Neural progenitor cell (in vitro differentiated cells): ENCODE measurements around the gene LDHD. TPM values are rescaled to one million over a fixed set of nuclear protein-coding genes. Genes with fewer than 3 reads are reported as not detected.

Experiments
- DNase-seq: peaks from one replicate; pipeline ENCODE4 v3.0.0-alpha.2; 2016; ENCODE audit warnings: low spot score
- H2AFZ ChIP-seq: fragments of 200-600 bp; sonication (generic); replicated peaks from 2 replicates; pipeline ENCODE4 v1.6.1; 2016; ENCODE audit warnings: antibody characterized with exemption
- H3F3A ChIP-seq: fragments of 200-600 bp; sonication (generic); 2 replicates; pipeline ENCODE4 v1.6.1; 2016; ENCODE audit warnings: antibody characterized with exemption, low read depth
- H3K27ac ChIP-seq: fragments of 200-600 bp; sonication (generic); 2 replicates; pipeline ENCODE4 v1.5.1; 2016; ENCODE audit warnings: mild to moderate bottlenecking
- H3K27me3 ChIP-seq: fragments of 200-600 bp; sonication (generic); 2 replicates; pipeline ENCODE4 v1.6.1; 2016; ENCODE audit warnings: mild to moderate bottlenecking, moderate library complexity
- H3K36me3 ChIP-seq: fragments of 200-600 bp; sonication (generic); 2 replicates; pipeline ENCODE4 v1.5.1; 2016
- H3K4me1 ChIP-seq: fragments of 200-600 bp; sonication (generic); 2 replicates; pipeline ENCODE4 v1.6.1; 2016; ENCODE audit warnings: mixed run types
- H3K4me2 ChIP-seq: fragments of 200-600 bp; sonication (generic); 2 replicates; pipeline ENCODE4 v1.6.1; 2016
- H3K4me3 ChIP-seq: fragments of 200-600 bp; sonication (generic); 2 replicates; pipeline ENCODE4 v1.5.1; 2016
- H3K79me2 ChIP-seq: fragments of 200-600 bp; sonication (generic); 2 replicates; pipeline ENCODE4 v1.6.1; 2016; ENCODE audit warnings: low read depth
- H3K9ac ChIP-seq: fragments of 200-600 bp; sonication (generic); 2 replicates; pipeline ENCODE4 v1.6.1; 2016
- H3K9me3 ChIP-seq: fragments of 200-600 bp; sonication (generic); 2 replicates; pipeline ENCODE4 v1.5.1; 2016; ENCODE audit warnings: low read depth
- H4K20me1 ChIP-seq: fragments of 200-600 bp; sonication (generic); 2 replicates; pipeline ENCODE4 v1.6.1; 2016; ENCODE audit warnings: low read depth
- H3K27ac Mint-ChIP-seq: 3 replicates; pipeline ENCODE4 v1.8.0; 2021; ENCODE audit warnings: mixed read lengths
- H3K27me3 Mint-ChIP-seq: 2 replicates; pipeline ENCODE4 v1.8.0; 2022; ENCODE audit warnings: low read depth, mild to moderate bottlenecking, inconsistent platforms, moderate library complexity, mixed read lengths; ENCODE audit not compliant: insufficient read depth
- H3K36me3 Mint-ChIP-seq: 3 replicates; pipeline ENCODE4 v1.8.0; 2021; ENCODE audit warnings: mixed read lengths
- H3K4me1 Mint-ChIP-seq: 3 replicates; pipeline ENCODE4 v1.8.0; 2021; ENCODE audit warnings: mixed read lengths
- H3K4me3 Mint-ChIP-seq: 3 replicates; pipeline ENCODE4 v1.8.0; 2021; ENCODE audit warnings: mild to moderate bottlenecking, moderate library complexity, mixed read lengths
- H3K9me3 Mint-ChIP-seq: 3 replicates; pipeline ENCODE4 v1.8.0; 2020; ENCODE audit warnings: mixed read lengths
- EZH2 ChIP-seq: fragments of 200-600 bp; sonication (generic); IDR thresholded peaks from 2 replicates; pipeline ENCODE4 v1.6.1; 2017; ENCODE audit warnings: antibody characterized with exemption, mild to moderate bottlenecking, moderate library complexity
- EZH2phosphoT487 ChIP-seq: fragments of 200-600 bp; sonication (generic); IDR thresholded peaks from 2 replicates; pipeline ENCODE4 v1.6.1; 2017; ENCODE audit warnings: antibody characterized with exemption
- total RNA-seq: library from RNA; depleted of rRNA; stranded (reverse); fragments of >200 nt; gene quantifications from 2 replicates; pipeline ENCODE4 v1.2.3, GENCODE V29; 2015; ENCODE audit warnings: low replicate concordance
- TF ChIP-seq, protein P1 (sequence below): fragments of 200-600 bp; sonication (generic); IDR thresholded peaks from 2 replicates; pipeline ENCODE4 v1.5.1; 2017; ENCODE audit warnings: antibody characterized with exemption, mild to moderate bottlenecking

LDHD gene
- total RNA-seq, 1 donor from 2014 or later: 0.60 TPM

DNA sequence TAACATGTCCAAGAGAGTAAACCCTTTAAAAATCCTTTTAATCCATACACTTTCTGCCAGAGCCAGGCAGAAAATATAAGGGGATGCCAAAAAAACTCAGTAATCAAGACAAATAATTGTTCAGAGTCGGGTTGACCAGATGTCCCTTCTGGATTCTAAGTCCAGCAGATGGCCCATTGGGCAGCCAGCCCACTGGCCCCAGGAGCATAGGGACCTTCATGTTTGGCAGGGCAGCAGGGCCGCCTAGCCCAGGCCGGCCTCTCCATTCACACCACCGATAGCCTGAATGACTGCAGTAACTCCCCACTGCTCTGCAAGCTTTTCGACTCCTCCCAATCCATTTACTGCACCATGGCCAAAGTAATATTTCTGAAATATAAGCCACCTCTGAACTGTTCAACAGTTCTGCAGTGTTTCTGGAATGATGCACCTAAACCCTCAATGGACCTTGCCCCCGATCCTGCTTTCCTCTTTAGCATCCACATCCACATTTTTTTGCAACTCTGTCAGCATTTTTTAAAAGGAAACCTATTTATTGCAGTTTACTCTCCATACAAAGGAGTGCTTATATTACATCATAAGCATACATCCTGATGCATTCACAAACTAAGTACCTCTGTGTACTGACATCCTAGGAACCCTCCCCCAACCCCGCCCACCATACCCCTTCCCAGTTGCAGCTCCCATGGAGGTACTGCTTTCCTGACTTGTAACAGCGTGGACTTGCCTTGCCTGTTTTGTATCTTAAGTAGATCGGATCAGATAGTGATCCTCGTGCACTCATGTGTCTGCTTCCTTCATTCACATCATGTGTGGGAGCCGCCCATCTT, 46.4 kb downstream of the LDHD start:
- Histone ChIP-seq H4K20me1 (peaks cover 51% of the 10 kb centered on the region), H2AFZ (no peak overlapping the region), H3K9me3 (no peaks in the 10 kb centered on the region), H3K9ac (no peak overlapping the region), H3K79me2 (peaks cover 99% of the 10 kb centered on the region), H3K27me3 (no peaks in the 10 kb centered on the region), H3K4me1 (peaks cover 9% of the 10 kb centered on the region), H3K4me2 (no peak overlapping the region), H3F3A (peaks cover 2% of the 10 kb centered on the region), H3K36me3 (no peaks in the 10 kb centered on the region), H3K27ac (no peak overlapping the region), H3K4me3 (no peak overlapping the region)
- Mint-ChIP-seq H3K36me3 (peaks cover 7% of the 10 kb centered on the region), H3K9me3 (no peaks in the 10 kb centered on the region), H3K4me3 (no peak overlapping the region), H3K27me3 (no peaks in the 10 kb centered on the region), H3K27ac (no peak overlapping the region), H3K4me1 (peaks cover 15% of the 10 kb centered on the region)
- DNase-seq: no peak
- TF ChIP-seq EZH2phosphoT487: no peak
- TF ChIP-seq, protein P1, sequence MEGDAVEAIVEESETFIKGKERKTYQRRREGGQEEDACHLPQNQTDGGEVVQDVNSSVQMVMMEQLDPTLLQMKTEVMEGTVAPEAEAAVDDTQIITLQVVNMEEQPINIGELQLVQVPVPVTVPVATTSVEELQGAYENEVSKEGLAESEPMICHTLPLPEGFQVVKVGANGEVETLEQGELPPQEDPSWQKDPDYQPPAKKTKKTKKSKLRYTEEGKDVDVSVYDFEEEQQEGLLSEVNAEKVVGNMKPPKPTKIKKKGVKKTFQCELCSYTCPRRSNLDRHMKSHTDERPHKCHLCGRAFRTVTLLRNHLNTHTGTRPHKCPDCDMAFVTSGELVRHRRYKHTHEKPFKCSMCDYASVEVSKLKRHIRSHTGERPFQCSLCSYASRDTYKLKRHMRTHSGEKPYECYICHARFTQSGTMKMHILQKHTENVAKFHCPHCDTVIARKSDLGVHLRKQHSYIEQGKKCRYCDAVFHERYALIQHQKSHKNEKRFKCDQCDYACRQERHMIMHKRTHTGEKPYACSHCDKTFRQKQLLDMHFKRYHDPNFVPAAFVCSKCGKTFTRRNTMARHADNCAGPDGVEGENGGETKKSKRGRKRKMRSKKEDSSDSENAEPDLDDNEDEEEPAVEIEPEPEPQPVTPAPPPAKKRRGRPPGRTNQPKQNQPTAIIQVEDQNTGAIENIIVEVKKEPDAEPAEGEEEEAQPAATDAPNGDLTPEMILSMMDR: no peak
- TF ChIP-seq EZH2: no peak

DNA sequence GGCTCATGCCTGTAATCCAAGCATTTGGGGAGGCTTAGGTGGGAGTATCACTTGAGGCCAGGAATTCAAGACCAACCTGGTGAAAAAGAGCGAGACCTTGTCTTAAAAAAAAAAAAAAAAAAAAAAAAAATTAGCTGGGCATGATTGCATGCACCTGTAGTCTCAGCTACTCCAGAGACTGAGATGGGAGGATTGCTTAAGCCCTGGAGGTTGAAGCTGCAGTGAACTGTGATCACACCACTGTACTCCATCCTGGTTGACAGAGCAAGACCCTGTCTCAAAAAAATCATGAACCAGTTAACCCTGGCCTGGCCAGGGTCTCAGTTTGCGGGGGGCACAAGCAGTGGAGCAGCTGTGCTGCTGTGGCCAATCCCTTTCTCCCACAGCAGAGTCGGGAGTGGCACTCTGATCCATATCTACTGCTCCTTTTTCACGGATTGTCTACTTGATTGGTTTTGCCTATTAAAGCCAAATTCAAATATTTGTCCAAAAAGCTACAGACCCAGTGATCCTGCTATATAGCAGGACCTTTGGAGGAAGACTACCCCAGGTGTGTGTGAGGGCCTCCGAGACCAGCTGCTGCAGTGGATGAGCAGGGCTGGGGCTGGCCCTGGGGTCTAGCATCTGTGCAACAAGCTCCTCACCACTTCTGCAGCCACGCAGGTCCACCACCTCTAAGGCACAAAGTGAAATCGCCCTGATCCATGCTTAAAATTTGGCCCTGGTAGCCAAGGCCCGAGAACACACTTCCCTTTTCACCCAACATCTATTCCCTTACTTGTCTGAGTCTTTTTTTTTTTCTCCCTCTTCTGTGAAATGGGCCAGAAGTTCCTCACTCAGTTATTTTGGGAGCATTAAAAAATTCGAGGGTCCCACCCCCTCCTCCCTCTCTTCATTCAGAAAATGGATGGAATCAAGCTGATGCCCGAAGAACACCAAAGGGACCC, 48.2 kb downstream of the LDHD start:
- peaks cover 7% of the 10 kb centered on the region for H3K36me3 Mint-ChIP-seq
- H3K4me1 Mint-ChIP-seq: peaks cover 6% of the 10 kb centered on the region
- TF ChIP-seq, protein P1: no peak
- TF ChIP-seq EZH2phosphoT487: no peak
- no peak for TF ChIP-seq EZH2
- Histone ChIP-seq H3K4me2 (no peak overlapping the region), H3F3A (peaks cover 2% of the 10 kb centered on the region), H3K36me3 (no peaks in the 10 kb centered on the region), H3K27ac (no peak overlapping the region), H3K27me3 (no peaks in the 10 kb centered on the region), H3K4me1 (peaks cover 12% of the 10 kb centered on the region), H3K4me3 (no peak overlapping the region), H3K9ac (no peak overlapping the region), H2AFZ (no peak overlapping the region), H3K79me2 (peaks cover 99% of the 10 kb centered on the region), H3K9me3 (no peaks in the 10 kb centered on the region), H4K20me1 (peaks cover 59% of the 10 kb centered on the region)
- H3K9me3 Mint-ChIP-seq: no peaks in the 10 kb centered on the region
- DNase-seq: no peak
- no peaks in the 10 kb centered on the region for H3K27me3 Mint-ChIP-seq
- H3K4me3 Mint-ChIP-seq: no peak overlapping the region
- no peak overlapping the region for H3K27ac Mint-ChIP-seq

GRCh38 chr16:75066861-75067447, 49.6 kb downstream of the LDHD start:
- peaks cover 9% of the 10 kb centered on the region for H3K36me3 Mint-ChIP-seq
- no peak for TF ChIP-seq EZH2
- TF ChIP-seq EZH2phosphoT487: no peak
- TF ChIP-seq, protein P1: no peak
- no peak overlapping the region for H3K4me3 ChIP-seq

More at GRCh38 chr16:75066861-75067447, 49.6 kb downstream of the LDHD start:
- Mint-ChIP-seq H3K4me1 (peaks cover 10% of the 10 kb centered on the region), H3K9me3 (peaks cover 2% of the 10 kb centered on the region), H3K4me3 (no peak overlapping the region), H3K27me3 (no peaks in the 10 kb centered on the region), H3K27ac (no peak overlapping the region)
- no peak for DNase-seq
- H3K27ac ChIP-seq: no peak overlapping the region
- no peak overlapping the region for H3K4me2 ChIP-seq
- H3K27me3 ChIP-seq: no peaks in the 10 kb centered on the region
- H3K9me3 ChIP-seq: no peaks in the 10 kb centered on the region
- H4K20me1 ChIP-seq: peaks cover 59% of the 10 kb centered on the region
- peaks cover 12% of the 10 kb centered on the region for H3K4me1 ChIP-seq
- H3K79me2 ChIP-seq: peaks cover 98% of the 10 kb centered on the region
- H2AFZ ChIP-seq: no peak overlapping the region
- no peaks in the 10 kb centered on the region for H3K36me3 ChIP-seq
- no peak overlapping the region for H3K9ac ChIP-seq
- H3F3A ChIP-seq: no peaks in the 10 kb centered on the region
